Cardiac muscle cell (in vitro differentiated cells and primary cell): ENCODE data around the gene ZC3H4. TPM values are rescaled to one million over a fixed set of nuclear protein-coding genes. Genes with fewer than 3 reads are reported as not detected.

Source experiments
- DNase-seq, 2 donors: peaks; one replicate each; pipeline versions ENCODE4 v3.0.0 to v3.0.0-alpha.2; 2010 to 2017; ENCODE audit warnings: low read depth in 1 of 2, low spot score in 1 of 2
- H3K27ac ChIP-seq: fragments of 200-600 bp; sonication (generic); 2 replicates; pipeline ENCODE4 v1.5.1; 2016
- H3K27me3 ChIP-seq: fragments of 200-600 bp; sonication (generic); 2 replicates; pipeline ENCODE4 v1.6.0; 2016; ENCODE audit warnings: control low read depth
- H3K36me3 ChIP-seq: fragments of 200-600 bp; sonication (generic); 2 replicates; pipeline ENCODE4 v1.5.1; 2016; ENCODE audit warnings: control low read depth
- H3K4me1 ChIP-seq: fragments of 200-600 bp; sonication (generic); 2 replicates; pipeline ENCODE4 v1.8.1; 2017; ENCODE audit warnings: low read depth, mild to moderate bottlenecking, mixed run types
- H3K4me3 ChIP-seq: fragments of 200-600 bp; sonication (generic); 2 replicates; pipeline ENCODE4 v1.5.1; 2016; ENCODE audit warnings: mild to moderate bottlenecking
- H3K9me3 ChIP-seq: fragments of 200-600 bp; sonication (generic); 2 replicates; pipeline ENCODE4 v1.5.1; 2017; ENCODE audit warnings: low read depth, mild to moderate bottlenecking, control low read depth
- CTCF ChIP-seq: IDR thresholded peaks from 2 replicates; pipeline ENCODE4 v1.5.1; 2012; ENCODE audit warnings: low read depth, mild to moderate bottlenecking, low read length
- polyA plus RNA-seq: library from polyadenylated mRNA; unstranded; fragments of >200 nt; fragmentation: Nextera tagmentation; extraction: Ambion mirVana; gene quantifications from 2 replicates; pipeline ENCODE4 v1.2.1, GENCODE V29; 2016
- total RNA-seq: library from RNA; depleted of rRNA; stranded (reverse); fragments of >200 nt; gene quantifications from 2 replicates; pipeline ENCODE4 v1.2.3, GENCODE V29; 2016

Gene ZC3H4
- total RNA-seq (23.2 and 34.6 TPM in 2 replicates), polyA plus RNA-seq (4.2 and 5.0 TPM in 2 replicates)

- DNase-seq: peak; percentile 99 to 100
Measured at GRCh38 chr19:47112997-47113849, at the start of gene ZC3H4. Gene ZC3H4, minus strand, starts transcription at chr19:47113776. Its CDS starts 1,192 bp downstream, at chr19:47112584.

GRCh38 chr19:47161876-47162489 is 48.4 kb upstream of the ZC3H4 start:
- no peaks in the 10 kb centered on the region for H3K9me3 ChIP-seq
- no peak overlapping the region for H3K27ac ChIP-seq
- no peak for DNase-seq
- peaks cover 3% of the 10 kb centered on the region for H3K36me3 ChIP-seq
- no peak overlapping the region for H3K4me3 ChIP-seq
- H3K27me3 ChIP-seq: no peaks in the 10 kb centered on the region
- H3K4me1 ChIP-seq: peaks cover 13% of the 10 kb centered on the region
- TF ChIP-seq CTCF: no peak

More at GRCh38 chr19:47112997-47113849, at the start of gene ZC3H4:
- Histone ChIP-seq H3K27ac (peak within 1 kb of the TSS; percentile 100), H3K9me3 (no peaks in the 10 kb centered on the region), H3K4me3 (peak within 1 kb of the TSS; percentile 82), H3K36me3 (no peaks in the 10 kb centered on the region), H3K27me3 (no peaks in the 10 kb centered on the region), H3K4me1 (peaks cover 18% of the 10 kb centered on the region)
- TF ChIP-seq CTCF: no peak

- no peaks in the 10 kb centered on the region for H3K27me3 ChIP-seq
- peaks cover 17% of the 10 kb centered on the region for H3K4me1 ChIP-seq
- peak overlapping the region; percentile 99 for H3K27ac ChIP-seq
- no peak overlapping the region for H3K4me3 ChIP-seq
- no peak for TF ChIP-seq CTCF
- no peaks in the 10 kb centered on the region for H3K9me3 ChIP-seq
- DNase-seq: peak in 1 of 2 donors; percentile 45
- peaks cover 15% of the 10 kb centered on the region for H3K36me3 ChIP-seq
Measured at GRCh38 chr19:47158879-47159503, 45.4 kb upstream of the ZC3H4 start.

- Histone ChIP-seq H3K4me3 (no peak overlapping the region), H3K4me1 (peaks cover 17% of the 10 kb centered on the region), H3K9me3 (no peaks in the 10 kb centered on the region), H3K27ac (peak overlapping the region; percentile 99), H3K27me3 (no peaks in the 10 kb centered on the region), H3K36me3 (peaks cover 15% of the 10 kb centered on the region)
- DNase-seq: no peak
- no peak for TF ChIP-seq CTCF
Measured at GRCh38 chr19:47158367-47158791, 44.8 kb upstream of the ZC3H4 start.

DNA sequence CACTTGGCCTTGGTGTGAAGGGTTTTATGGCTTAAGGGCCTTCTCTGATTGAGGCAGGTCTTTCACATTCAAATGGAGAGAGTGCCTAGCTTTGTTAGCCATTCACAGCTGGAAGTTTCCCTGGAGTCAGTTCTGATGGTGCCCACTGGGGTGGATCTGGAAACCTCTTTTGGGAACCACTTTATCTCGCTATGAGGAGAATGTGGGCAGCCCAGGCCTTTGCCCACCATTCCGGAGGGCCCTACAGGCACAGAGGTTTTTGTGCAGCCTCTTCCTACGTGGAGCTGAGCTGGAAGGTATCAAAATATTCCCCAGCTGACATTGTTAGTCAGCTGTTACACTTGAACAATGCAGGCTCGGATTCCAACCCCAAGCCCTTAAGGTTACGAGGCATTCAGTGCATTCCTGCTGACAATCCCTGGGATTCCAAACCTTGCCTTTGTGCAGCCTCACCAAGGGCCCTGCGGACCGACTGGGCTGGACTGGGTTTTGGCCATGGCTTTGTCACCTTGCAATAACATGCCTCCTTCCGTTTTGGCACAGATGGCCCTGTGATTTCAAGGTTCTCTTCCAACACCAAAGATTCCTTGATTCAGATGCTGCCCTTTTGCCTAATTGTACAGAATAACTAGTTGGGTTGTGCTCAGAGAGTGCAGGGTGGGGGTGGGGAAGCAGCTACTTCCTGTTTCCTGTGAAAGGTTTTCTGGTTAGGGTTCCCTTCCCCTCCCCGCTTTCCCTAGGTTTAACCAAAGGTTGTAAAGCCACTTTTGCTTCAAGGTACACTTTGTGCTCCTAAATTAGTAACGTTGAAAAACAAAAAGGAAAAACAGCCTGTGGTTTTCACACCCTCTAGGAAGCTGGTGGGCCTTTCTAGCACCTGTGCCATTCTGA is 44.1 kb upstream of the ZC3H4 start:
- Histone ChIP-seq H3K4me1 (peaks cover 19% of the 10 kb centered on the region), H3K27ac (peak overlapping the region; percentile 99), H3K9me3 (no peaks in the 10 kb centered on the region), H3K36me3 (peaks cover 19% of the 10 kb centered on the region), H3K27me3 (no peaks in the 10 kb centered on the region), H3K4me3 (no peak overlapping the region)
- DNase-seq: peak; percentile 78 to 83
- peak; percentile 13 for TF ChIP-seq CTCF
